ENCODE measurements around the gene EPB42.
A peak's percentile ranks its signal among the peaks of the same experiment; 100 is the strongest.
"Not testable (repeated sequence)": the region's sequence is repeated elsewhere in the genome, so short reads cannot be mapped to it uniquely, and the experiment has no call there.

The EPB42 gene

DNA sequence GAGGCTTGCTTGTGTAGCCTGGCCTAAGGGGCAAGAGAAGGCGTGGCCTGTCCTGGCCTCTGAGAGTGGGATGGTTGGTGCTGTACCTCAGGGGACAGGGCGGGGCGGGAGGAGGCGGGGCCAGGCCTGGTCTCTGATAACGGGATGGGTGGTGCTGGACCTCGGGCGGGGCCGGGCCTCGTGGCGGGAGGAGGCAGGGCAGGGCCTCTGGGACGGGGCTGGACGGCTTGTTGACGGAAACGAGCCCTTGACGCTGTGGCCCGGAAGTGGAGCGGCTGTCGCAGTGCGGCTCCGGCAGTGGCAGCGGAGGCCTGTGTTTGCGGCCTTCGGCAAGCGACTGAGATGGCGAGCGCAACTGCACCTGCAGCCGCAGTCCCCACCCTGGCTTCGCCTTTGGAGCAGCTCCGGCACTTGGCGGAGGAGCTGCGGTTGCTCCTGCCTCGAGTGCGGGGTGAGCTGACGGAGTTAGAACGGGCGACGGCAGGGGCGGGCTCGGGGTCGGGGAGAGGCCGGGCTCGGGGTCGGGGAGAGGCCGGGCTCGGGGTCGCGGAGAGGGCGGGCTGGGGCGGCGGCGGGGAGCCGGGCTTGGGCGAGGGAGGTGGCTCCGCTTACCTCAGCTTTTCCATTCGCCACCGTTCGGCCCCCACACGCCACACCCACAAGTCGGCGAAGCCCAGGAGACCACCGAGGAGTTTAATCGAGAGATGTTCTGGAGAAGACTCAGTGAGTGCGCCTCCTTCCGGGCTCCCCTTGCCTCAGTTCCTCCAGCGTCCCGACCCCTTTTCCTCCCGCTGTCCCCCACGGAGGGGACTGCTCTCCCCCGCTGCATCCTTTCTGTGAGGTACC, 35.4 kb downstream of the EPB42 start, which contains the start of gene CCNDBP1:
Gene CCNDBP1, plus strand, starts transcription at position 247 of the 846 bp plus-strand sequence. Its CDS starts 96 bp downstream, at position 343.
- ATAC-seq (peak; percentile 97), DNase-seq (peak; percentile 95)

DNA sequence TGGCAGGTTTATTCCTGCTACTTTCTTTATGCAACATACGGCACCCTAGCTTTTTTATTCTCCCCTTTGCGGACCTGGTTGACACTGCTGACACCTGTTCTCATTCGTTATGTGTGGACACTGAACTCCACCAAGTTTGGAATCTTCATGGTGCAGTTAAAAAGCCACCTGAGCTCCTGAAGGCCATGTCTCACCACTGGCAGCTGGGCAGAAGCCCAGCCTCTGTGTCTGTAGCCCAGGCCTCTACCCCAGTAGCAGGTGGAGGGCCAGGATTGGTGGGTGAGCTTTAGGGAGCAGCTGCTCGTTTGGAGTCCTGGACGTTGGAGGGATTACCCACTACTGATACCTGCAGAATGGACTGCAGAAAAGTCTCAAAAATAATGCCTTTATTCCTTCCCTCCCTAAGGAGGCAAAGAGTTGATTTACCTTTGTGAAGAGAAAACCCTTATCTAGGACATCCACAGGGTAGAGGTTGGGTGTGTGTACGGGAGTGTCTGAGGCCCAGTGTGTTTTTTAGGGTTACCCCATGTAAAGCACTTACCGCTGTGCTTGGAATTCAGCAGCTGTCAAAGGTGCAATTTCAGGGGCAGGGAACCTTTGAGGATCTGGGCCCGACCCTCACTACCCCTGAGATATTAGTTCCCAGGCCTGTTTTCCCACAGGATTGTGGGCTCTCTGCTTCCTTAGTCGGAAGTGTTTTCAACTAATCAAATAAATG, 36.3 kb downstream of the EPB42 start:
- no peak for ATAC-seq
- no peak for DNase-seq

DNA sequence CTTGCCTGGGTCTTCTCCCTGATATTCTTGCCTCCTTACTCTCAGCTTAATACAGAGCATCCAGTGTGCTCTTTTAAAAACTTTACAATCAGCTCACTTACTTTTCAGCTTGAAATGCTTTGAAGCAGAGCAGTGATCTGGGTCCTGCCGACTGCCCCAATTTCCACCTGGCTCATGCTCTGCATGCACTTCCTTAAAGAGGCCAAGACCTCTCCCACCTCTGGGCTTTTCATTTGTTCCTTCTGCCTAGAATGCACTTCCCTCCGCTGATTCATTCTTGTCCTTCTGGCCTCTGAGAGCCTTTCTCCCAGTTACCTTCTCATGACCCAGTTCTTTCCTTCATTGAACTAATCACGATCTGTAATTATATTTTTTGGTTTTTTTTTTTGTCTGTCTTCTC, 37.5 kb downstream of the EPB42 start:
- no peak for ATAC-seq

DNA sequence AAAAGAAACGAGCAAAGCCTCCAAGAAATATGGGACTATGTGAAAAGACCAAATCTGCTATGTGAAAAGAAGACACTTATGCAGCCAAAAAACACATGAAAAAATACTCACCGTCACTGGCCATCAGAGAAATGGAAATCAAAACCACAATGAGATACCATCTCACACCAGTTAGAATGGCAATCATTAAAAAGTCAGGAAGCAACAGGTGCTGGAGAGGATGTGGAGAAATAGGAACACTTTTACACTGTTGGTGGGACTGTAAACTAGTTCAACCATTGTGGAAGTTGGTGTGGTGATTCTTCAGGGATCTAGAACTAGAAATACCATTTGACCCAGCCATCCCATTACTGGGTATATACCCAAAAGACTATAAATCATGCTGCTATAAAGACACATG, 43.7 kb downstream of the EPB42 start:
- DNase-seq, ATAC-seq: not testable (repeated sequence)

More for the DNA sequence above, 37.5 kb downstream of the EPB42 start:
- DNase-seq = no peak

DNA sequence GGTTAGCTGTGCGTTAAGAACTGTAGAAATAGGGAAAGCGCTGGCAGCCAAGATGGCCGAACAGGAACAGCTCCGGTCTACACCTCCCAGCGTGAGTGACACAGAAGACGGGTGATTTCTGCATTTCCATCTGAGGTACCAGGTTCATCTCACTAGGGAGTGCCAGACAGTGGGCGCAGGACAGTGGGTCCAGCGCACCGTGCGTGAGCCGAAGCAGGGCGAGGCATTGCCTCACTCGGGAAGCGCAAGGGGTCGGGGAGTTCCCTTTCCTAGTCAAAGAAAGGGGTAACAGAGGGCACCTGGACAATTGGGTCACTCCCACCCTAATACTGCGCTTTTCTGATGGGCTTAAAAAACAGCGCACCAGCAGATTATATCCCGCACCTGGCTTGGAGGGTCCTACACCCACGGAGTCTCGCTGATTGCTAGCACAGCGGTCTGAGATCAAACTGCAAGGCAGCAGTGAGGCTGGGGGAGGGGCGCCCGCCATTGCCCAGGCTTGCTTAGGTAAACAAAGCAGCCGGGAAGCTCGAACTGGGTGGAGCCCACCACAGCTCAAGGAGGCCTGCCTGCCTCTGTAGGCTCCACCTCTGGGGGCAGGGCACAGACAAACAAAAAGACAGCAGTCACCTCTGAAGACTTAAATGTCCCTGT, 45.0 kb downstream of the EPB42 start:
- not testable (repeated sequence) for DNase-seq, ATAC-seq

DNA sequence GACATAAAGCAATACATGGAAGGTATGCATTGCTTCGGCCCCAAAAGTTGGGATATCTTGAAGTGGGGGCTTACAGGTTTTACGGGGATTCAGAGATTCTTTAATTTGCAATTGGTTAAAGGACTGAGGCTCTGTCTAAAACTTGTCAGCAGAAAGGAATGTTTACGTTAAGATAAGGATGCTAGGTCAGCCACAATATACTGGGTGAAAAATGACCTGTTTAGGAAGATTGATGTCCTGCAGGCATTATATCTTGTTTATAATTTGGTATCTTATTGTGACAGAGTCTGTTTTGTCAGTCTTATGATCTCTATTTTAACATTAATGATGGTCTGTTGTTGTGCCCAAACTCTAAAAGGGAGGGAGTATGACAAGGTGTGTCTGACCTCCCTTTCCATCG, 50.9 kb downstream of the EPB42 start:
- ATAC-seq (no peak), DNase-seq (no peak)

DNA sequence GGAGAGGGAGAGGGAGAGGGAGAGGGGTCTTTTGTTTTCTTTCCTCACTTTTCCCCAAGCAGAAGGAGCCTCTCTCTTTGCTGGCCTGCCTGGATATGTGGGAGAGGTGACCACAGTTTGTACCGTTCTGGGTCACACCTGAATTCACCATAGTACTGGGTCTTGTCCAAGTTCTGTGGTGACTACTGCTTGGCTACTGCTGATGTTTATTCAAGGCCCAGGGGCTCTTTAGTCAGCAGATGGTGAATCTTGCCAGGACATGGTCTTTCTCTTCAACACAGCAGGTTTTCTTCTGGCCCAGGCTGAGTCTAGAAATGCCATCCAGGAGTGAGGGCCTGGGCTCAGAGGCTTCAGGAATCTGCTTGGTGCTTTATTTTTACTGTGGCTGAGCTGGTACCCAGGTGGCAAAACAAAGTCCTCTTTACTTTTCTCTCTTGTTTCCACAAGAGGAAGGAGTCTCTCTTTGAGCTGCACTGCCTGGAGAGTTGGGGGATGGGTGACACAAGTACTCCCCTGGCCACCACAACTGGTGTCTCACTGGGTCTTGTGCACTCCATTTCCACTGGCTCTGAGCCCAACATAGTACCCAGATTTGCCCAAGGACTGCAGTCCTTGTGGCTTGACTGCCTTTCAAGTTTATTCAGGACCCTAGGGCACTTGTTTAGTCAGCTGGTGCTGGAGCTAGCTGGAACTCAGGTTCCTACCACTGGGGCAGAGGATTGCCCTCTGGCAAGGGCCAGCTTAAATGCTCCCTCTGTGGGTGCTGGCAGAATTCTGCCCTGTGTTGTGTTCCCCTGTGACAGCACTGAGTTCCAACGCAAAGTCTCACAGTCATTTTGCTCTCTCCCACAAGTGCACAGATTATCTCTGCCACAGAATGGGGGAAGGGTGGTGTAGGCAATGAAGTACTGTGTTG, 52.4 kb downstream of the EPB42 start:
- ATAC-seq = no peak
- DNase-seq = no peak

DNA sequence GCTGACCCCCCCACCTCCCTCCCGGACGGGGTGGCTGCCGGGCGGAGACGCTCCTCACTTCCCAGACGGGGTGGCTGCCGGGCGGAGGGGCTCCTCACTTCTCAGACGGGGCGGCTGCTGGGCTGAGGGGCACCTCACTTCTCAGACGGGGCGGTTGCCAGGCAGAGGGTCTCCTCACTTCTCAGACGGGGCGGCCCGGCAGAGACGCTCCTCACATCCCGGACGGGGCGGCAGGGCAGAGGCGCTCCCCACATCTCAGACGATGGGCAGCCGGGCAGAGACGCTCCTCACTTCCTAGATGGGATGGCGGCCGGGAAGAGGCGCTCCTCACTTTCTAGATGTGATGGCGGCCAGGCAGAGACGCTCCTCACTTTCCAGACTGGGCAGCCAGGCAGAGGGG, 53.6 kb downstream of the EPB42 start:
- not testable (repeated sequence) for ATAC-seq, DNase-seq

DNA sequence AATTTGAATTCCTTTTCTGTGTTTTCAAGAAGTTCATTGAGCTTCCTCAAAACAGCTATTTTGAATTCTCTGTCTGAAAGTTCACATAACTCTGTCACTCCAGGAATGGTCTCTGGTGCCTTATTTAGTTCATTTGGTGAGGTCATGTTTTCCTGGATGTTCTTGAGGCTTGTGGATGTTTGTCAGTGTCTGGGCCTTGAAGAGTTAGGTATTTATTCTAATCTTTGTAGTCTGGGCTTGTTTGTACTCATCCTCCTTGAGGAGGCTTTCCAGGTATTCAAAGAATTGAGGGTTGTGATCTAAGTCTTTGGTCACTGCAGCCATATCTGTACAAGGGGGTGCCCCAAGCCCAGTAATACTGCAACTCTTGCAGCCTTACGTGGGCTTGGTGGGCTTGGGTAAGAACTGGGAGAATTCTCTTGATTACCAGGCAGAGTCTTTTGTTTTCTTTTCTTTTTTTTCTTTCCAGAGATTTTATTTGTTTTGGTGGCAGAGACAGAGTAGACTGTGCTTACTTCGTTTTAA, 55.0 kb downstream of the EPB42 start:
- ATAC-seq (no peak), DNase-seq (no peak)

DNA sequence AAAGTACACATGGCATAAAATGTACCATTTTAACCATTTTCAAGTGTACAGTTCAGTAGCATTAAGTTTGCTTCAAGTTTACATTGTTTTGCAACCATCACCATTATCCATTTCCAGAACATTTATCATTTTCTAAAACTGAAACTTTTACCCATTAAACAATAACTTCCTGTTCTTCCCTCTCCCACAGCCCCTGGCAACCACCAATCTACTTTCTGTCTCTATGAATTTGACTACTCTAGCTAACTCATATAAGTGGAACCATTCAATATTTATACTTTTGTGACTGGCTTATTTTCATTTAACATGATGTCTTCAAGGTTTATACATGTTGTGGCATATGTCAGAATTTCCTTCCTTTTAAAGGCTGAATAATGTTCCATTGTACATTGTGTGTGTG, 67.5 kb downstream of the EPB42 start:
- DNase-seq (no peak), ATAC-seq (no peak)

DNA sequence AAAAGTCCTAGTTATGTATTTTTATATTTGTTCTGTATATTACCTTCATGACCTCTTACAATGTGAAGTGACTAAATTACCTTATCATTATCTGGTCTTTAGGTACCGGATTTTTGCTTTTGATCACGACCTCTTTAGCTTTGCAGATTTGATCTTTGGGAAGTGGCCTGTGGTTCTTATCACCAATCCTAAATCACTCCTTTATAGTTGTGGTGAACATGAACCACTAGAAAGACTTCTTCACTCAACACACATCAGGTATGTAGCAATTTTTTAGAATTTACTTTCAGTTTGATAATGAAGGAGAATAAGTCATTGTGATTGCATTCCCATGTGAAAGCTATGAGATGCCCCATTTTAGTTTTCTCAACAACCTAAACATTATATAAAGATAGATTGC, 69.1 kb downstream of the EPB42 start:
- ATAC-seq (no peak), DNase-seq (no peak)

DNA sequence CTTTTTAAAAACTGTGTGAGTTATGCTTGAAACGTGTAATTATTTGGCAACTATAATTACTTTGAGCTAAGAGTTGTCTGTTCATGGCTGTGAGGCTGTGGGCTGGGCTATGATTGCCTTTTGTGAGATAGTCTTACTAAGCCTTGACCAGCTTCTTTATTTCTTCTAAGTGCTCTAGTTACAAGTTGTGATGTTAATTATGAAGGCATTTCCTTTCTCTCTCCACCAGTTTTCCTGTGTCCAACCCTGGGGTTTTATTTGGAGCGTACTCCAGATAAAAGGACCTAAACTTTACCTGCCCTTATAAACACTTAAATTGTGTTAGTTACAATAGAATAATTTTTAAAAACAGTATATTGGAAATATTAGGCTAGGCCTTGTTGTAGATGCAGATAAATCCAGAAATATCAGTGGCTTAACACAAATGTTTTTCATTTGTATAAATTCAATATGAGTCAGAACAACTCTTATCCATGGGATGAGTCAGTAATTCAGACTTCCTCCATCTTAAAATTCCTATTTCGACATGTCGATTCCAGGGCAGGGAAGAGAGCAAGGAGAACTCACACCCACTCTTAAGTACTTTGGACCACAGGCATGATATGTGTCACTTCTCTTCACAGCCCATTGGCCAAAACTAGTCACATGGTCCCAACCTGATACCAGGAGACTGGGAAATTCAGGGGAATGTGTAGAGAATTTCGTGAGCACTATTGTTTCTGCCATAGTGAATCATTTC, 70.5 kb downstream of the EPB42 start:
- no peak for ATAC-seq

More for the DNA sequence above, 70.5 kb downstream of the EPB42 start:
- no peak for DNase-seq
